ENCODE results near the gene BTBD9.

BTBD9 gene

DNA sequence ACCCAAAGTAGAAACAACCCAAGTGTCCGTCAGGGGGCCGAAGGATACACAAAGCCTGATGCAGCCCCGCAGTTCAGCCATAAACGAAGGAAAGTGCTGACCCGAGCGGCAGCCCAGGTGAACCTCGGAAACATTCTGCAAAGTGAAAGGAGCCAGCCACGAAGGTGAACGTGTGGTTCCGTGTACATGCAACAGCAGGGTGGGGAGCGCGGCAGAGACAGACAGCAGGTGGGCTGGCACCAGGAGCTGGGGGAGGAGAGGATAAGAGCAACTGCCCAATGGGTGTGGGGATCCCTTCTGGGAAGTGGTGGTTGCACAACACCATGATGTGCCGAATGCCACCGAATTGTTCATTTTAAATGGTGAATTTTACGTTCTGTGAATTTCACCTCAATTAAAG lies 478.4 kb downstream of the BTBD9 start:
- Mint-ChIP-seq H3K27ac (peak overlapping the region in 1 of 2 donors; percentile 71), H3K9me3 (peaks cover 0 to 8% of the 10 kb centered on the region in 2 donors), H3K4me3 (no peak overlapping the region), H3K27me3 (no peaks in the 10 kb centered on the region), H3K4me1 (no peaks in the 10 kb centered on the region)
- DNase-seq (no peak), ATAC-seq (no peak)

DNA sequence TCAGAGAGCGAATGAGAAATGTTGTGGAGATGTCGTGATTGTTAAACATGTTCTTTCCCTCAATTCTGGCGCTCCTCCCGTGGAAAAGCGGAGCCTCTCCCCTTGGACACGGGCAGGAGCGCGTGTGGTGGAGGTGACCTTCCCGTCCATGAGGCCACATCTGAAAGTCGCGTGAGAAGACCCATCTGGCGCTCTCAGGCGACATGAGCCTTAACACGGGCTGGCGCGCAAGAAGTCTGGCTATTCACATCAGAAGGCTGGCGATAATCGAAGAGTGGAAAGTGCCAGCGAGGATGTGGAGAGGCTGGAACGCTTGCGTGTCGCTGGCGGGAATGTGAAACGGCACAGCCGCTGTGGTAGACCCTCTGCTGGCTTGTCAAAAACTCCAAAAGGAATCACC lies 478.9 kb downstream of the BTBD9 start:
- peak overlapping the region in 1 of 2 donors; percentile 71 for H3K27ac Mint-ChIP-seq
- H3K9me3 Mint-ChIP-seq: peaks cover 0 to 8% of the 10 kb centered on the region in 2 donors
- H3K4me1 Mint-ChIP-seq: no peaks in the 10 kb centered on the region
- H3K27me3 Mint-ChIP-seq: no peaks in the 10 kb centered on the region
- H3K4me3 Mint-ChIP-seq: no peak overlapping the region
- DNase-seq: no peak
- no peak for ATAC-seq

DNA sequence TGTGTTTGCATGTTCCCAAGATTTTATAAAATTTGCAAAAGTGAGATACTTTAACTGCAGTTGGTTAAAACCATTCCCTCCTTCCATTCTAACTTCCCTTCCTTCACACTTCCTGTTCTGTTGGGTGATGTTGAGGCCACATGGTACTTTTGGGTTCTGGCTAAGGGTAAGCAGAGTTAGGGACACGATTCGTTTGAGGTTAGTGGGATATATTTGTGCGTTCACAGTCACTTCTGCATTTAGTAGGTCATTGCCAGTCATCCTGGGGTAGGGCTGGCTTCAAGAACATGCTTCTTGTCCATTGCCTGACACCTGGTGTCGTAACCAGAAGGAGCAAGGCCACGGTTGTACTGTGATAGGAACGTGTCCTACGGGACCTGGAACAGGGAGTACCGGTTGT lies 480.1 kb downstream of the BTBD9 start:
- DNase-seq (no peak), ATAC-seq (no peak)
- H3K27ac Mint-ChIP-seq: no peak overlapping the region
- H3K27me3 Mint-ChIP-seq: no peaks in the 10 kb centered on the region
- H3K9me3 Mint-ChIP-seq: peaks cover 0 to 8% of the 10 kb centered on the region in 2 donors
- H3K4me3 Mint-ChIP-seq: no peak overlapping the region
- H3K4me1 Mint-ChIP-seq: no peaks in the 10 kb centered on the region

DNA sequence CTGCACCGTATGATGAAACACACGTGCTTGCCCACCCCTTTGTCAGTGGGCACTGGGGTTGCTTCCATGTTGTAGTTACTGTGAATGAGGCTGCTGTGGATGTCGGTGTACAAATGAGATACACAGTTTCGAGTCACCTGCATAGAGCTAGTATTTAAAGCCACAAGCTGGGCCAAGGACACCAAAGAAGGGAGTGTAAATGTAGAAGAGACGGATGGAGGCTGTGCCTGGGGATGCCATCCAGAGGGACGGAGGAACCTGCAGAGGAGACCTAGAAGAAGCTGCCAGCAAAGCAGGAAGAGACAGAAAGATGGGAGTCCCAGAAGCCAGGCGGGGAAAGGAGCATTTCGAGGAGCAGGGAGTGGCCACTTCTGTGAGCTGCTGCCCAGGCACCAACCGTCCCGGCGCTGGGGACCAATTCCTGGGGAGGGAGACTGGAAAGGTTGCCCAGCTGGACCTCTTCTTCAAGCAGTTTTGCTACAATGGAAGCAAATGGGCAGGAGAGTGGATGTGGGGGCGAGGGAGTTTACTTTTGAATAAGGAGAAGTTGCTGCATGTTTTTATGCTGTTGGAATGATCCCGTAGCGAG lies 480.9 kb downstream of the BTBD9 start:
- Mint-ChIP-seq H3K4me3 (no peak overlapping the region), H3K4me1 (no peaks in the 10 kb centered on the region), H3K27me3 (no peaks in the 10 kb centered on the region), H3K9me3 (peaks cover 0 to 8% of the 10 kb centered on the region in 2 donors), H3K27ac (peak overlapping the region in 1 of 2 donors; percentile 1)
- DNase-seq (no peak), ATAC-seq (no peak)

DNA sequence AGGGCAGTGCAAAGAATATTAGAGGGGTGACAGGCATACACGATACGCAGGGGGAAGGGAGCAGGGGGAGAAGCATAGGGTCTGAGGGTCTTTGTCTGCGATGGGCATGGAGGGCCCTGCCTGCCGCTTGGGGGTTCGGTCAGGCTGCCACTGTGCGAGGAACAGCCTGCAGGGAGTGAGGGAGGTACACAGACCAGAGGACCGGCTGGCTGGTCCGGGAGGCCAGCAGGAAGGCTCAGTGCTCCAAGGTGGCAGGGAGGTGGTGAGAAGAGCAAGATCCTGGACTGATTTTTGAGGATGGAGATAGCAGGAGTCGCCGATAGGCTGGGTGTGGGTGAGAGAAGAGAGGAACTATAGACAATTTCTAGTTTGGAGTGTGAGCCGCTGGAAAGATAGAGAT lies 481.8 kb downstream of the BTBD9 start:
- no peak for DNase-seq
- peak; percentile 18 for ATAC-seq
- no peak overlapping the region for H3K4me3 Mint-ChIP-seq
- no peaks in the 10 kb centered on the region for H3K4me1 Mint-ChIP-seq
- peaks cover 0 to 8% of the 10 kb centered on the region in 2 donors for H3K9me3 Mint-ChIP-seq
- H3K27ac Mint-ChIP-seq: peak overlapping the region; percentile 28 to 68
- no peaks in the 10 kb centered on the region for H3K27me3 Mint-ChIP-seq

DNA sequence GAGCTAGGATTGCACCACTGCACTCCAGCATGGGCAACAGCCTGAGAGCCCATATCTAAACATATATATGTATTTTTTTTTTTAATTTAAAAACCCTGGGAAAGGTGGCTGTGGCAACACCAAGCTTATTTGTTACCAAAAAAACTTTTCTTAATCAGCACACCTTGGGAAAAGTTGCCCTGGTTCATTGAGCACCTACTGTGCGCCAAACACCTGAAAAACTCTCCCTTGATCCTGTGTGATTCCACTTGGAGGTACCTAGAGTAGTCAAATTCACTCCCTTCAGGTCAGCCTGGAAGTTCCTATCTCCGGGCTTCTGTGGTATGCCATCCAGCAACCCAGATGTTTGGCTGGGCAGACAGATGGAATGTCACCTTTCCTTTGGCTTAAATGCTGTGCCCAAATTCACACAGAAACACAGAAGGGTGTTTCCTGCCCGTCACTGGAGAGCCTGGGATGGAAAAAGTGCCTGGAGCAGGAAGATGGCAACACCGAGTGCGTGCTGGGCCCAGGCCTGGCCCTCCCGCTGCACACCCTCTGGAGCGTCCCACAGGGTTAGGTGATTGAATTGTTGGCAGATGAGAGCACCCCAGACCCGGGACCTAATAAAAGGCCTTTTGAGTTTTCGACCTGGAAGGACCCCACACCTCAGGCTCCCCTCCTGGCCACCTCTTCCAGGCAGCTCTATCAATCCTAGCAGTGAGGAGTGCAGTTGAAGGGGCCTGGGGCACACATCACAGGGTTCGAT lies 482.7 kb downstream of the BTBD9 start:
- DNase-seq (no peak), ATAC-seq (no peak)
- H3K27me3 Mint-ChIP-seq: no peaks in the 10 kb centered on the region

DNA sequence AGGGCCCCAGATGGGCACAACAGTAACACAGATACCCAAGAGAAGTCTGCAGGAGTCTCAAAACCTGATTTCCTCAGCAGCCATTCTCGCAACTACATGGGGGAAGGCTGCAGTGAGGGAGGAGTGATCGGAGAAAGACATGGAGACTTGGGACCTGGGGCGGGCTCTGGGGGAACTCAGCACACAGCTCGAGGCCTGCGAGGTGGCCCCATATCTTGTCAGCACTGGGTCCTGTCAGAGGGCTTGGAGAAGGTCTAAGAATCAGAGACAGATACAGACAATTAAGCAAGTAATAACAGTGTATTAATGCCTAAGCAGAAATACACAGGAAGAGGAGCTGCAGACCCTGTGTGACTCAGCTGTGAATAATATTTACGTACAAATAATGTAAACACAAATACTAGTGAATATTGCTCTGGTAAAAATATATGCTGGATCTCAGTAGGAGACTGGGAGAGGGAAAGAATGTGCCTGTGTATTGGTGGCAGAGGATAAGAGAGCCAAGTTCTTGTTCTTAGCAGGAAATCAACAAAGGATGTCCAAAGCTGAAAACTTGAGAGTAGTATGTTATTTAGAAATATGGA lies 484.0 kb downstream of the BTBD9 start:
- no peaks in the 10 kb centered on the region for H3K4me1 Mint-ChIP-seq
- no peak overlapping the region for H3K4me3 Mint-ChIP-seq
- peaks cover 0 to 8% of the 10 kb centered on the region in 2 donors for H3K9me3 Mint-ChIP-seq
- DNase-seq (no peak), ATAC-seq (no peak)
- H3K27me3 Mint-ChIP-seq: no peaks in the 10 kb centered on the region
- H3K27ac Mint-ChIP-seq: peak overlapping the region; percentile 26 to 92

More for the DNA sequence above, 482.7 kb downstream of the BTBD9 start:
- Mint-ChIP-seq H3K4me3 (no peak overlapping the region), H3K27ac (peak overlapping the region in 1 of 2 donors; percentile 68), H3K9me3 (peaks cover 0 to 8% of the 10 kb centered on the region in 2 donors), H3K4me1 (no peaks in the 10 kb centered on the region)

DNA sequence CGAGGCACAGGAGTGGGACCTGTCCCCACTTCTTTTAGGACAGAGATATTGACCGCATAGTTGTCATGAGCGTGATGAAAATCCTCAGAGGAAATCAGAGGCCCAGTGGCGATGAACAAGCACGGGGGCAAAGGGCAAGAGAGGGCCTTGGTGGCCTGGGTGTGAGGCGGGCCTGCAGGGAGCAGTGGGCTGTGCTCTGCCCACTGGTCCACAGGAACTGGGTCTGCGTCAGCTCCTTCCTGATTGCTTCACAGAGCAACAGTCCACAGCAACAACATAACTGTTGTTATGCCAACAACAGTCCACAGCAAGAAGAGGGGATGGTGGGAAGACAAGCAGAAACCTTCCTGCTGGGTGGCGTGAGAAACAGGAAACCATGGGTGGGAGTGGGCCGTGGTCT lies 484.6 kb downstream of the BTBD9 start:
- Mint-ChIP-seq H3K27me3 (no peaks in the 10 kb centered on the region), H3K9me3 (peaks cover 0 to 8% of the 10 kb centered on the region in 2 donors), H3K27ac (peak overlapping the region; percentile 68 to 92), H3K4me3 (no peak overlapping the region), H3K4me1 (no peaks in the 10 kb centered on the region)
- DNase-seq: no peak
- no peak for ATAC-seq

DNA sequence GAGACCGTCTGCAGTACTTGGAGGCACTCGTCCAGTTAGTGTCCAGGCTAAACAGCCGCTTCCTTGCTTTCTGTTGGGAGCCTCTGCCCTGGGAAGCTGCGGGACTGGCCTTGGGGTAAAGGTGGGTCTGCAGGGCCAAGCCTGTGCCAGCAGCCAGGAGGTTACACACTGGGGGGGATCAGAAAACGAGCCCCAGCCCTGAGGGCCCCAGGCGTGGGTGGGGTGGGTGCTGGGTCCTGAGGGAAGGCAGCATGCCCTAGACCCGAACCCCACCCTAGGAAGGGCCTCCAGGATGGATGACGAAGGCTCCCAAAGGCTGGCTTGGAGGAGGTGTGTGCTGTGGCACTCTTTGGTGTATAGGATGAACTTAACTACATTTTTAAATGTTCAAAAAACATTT lies 485.0 kb downstream of the BTBD9 start:
- H3K9me3 Mint-ChIP-seq: peaks cover 0 to 8% of the 10 kb centered on the region in 2 donors
- DNase-seq: no peak
- H3K4me1 Mint-ChIP-seq: no peaks in the 10 kb centered on the region
- no peak overlapping the region for H3K4me3 Mint-ChIP-seq
- peak overlapping the region; percentile 2 to 68 for H3K27ac Mint-ChIP-seq
- ATAC-seq: no peak
- no peaks in the 10 kb centered on the region for H3K27me3 Mint-ChIP-seq

DNA sequence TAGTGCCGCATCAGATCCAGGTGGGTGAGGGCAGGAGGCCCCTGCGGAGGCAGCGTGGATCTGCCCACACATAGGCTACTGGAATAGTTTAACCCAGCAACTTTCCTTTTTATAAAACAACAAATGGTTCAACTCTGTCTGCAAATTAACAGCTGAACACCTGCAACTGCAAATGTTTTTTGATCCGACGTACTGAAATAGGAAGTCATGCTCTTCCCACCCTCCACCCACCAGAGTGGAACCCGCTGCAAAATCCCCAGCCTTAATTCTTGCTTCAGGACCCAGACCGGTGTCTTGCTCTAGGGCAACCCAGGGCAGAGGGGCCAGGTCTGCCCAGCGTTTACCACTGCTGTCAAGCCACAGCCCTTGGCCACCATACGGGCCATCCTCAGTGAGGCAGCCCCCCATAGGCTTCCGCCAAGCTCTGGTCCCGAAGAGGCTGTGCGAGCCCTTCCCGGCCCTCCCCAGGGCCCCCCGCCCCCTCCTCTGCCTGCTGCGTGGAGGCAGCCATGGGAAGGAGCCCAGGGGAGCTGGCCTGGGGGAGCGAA lies 485.9 kb downstream of the BTBD9 start:
- H3K27ac Mint-ChIP-seq: no peak overlapping the region
- no peak for DNase-seq
- H3K4me1 Mint-ChIP-seq: no peaks in the 10 kb centered on the region
- no peak for ATAC-seq
- H3K27me3 Mint-ChIP-seq: no peaks in the 10 kb centered on the region
- H3K4me3 Mint-ChIP-seq: no peak overlapping the region
- H3K9me3 Mint-ChIP-seq: peaks cover 0 to 5% of the 10 kb centered on the region in 2 donors

DNA sequence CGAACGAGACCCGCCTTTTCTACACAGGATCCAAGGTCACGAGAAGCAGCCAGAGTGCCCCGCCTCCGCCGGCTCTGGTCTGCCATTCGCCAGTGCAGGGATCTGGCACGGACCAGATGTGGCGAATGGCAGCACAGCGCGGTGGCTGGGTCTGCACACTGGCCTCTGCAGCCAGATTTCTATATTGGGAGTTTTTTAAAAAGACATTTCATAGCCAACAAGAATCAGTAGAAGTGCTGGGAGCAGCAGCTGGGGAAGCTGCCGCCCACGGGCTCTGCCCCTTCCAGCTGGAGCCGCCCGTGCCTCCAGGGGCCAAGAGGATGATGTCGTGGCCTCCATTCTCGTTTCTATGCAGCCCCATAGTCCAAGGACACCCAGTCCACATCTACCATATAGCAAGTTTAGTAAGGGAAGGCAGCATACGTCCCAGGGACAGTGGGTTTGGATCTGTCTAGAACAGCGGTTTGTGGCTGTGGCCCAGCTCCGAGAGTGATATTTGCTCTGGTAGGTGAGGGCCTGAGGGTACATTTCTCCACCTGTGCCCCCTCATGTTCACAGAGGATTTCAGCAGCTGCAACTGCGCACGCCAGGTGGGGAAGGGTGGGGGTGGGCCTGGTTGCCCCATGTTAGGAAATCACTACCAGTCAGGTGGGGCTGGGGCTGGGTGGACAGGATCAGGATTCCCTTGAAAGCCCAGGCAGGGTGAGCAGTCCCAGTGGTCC lies 486.5 kb downstream of the BTBD9 start:
- Mint-ChIP-seq H3K4me1 (no peaks in the 10 kb centered on the region), H3K27me3 (no peaks in the 10 kb centered on the region), H3K9me3 (no peaks in the 10 kb centered on the region), H3K4me3 (no peak overlapping the region), H3K27ac (peak overlapping the region in 1 of 2 donors; percentile 68)
- no peak for ATAC-seq
- DNase-seq: no peak

DNA sequence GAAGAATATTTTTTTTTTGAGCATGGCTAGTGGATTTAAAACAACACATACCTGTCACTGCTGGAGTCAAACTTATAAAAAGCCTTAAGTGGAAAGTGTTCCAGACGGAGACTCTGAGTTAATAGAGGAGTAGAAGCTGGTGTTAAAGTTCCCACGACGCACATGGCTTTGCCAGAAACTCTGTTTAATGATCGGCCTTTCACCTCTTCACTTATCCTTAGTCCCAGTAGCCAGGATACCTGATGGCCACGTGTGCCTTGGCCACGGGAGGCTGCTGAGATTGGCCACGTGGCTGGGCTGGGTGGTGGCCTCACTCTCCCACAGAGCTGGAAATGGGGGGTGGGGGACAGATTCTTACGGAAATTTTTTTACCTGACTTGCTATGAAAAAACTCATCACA lies 487.1 kb downstream of the BTBD9 start:
- Mint-ChIP-seq H3K9me3 (no peaks in the 10 kb centered on the region), H3K4me1 (no peaks in the 10 kb centered on the region), H3K27ac (no peak overlapping the region), H3K27me3 (no peaks in the 10 kb centered on the region), H3K4me3 (no peak overlapping the region)
- no peak for DNase-seq
- ATAC-seq: no peak

DNA sequence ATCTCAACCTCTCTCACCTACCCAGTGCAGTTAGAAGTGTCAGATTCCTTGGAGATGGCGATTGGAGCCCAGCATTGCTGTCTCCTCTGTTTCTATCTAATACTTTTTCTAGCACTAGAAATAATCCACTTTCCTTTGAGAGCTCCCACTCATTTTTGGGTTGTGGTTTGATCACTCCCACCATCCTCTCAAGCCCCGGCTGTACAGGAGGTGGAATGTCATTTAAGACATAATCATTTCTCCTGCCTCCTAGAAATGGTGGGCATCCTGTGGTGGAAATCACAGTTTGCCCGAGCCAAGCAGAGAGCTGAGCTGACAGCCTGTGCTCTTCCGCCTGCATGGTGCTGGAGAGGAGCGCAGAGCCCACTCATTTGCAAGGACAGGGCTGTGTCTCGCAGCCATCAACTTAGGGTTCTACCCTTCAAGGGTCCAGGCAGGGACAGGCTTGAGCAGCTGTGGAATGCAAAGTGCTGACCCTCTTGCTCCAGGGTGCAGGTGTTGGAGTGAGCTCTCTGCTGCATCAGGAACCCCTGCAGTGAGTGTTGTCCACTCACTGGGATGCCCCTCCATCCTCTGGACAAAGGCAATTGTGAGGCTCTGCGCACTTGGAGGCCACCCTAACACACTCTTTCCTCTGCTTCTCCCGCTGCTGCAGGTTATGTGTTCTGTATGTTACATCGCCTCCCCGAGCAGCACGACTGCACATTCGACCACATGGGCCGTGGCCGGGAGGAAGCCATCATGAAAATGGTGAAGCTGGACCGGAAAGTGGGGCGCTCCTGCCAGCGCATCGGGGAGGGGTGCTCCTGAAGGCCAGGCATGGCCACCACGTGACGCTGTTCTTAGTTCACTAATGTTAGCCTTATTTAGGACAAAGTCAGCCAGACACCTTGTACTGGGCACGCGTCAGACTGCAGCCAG lies 487.9 kb downstream of the BTBD9 start:
- no peaks in the 10 kb centered on the region for H3K27me3 Mint-ChIP-seq
- no peaks in the 10 kb centered on the region for H3K9me3 Mint-ChIP-seq
- H3K4me1 Mint-ChIP-seq: no peaks in the 10 kb centered on the region
- DNase-seq (no peak), ATAC-seq (no peak)
- H3K4me3 Mint-ChIP-seq: no peak overlapping the region
- H3K27ac Mint-ChIP-seq: no peak overlapping the region

DNA sequence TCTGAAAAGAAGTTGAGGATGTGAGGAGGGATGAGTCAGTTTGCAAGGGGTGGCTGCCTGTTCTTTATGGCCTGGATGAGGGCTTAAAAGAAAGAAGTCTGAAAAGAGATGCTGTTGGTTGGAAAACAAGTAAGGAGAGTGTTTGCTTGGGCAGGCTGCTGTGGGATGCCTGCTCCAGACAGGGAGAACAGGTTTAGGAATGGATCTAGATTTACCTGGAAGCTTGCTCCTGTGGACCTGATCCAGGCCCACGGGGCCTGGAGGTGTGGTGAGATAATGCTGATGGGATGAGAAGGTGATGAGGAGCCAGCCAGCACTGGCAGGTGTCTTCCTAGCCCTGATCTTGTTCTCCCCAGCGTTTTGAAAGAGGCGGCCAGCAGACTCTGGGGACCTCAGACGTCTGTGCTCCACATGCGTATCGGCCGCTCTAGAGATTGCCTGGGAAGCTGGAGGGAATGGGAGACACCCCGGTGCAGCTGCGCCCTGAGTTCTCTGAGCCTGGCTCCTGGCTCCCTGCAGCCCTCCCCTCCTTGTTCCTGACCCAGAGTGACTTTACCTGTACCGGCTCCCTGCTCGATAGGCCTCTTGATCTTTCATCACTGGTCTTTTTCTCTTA lies 488.9 kb downstream of the BTBD9 start:
- Mint-ChIP-seq H3K4me1 (peaks cover 6% of the 10 kb centered on the region), H3K27me3 (no peaks in the 10 kb centered on the region), H3K9me3 (no peaks in the 10 kb centered on the region), H3K4me3 (no peak overlapping the region), H3K27ac (peak overlapping the region; percentile 21 to 84)
- ATAC-seq (no peak), DNase-seq (no peak)
